HG03460 (cell line): ENCODE data around the gene SEC16A.

Source experiments
- ATAC-seq: cut with Tn5 transposase; IDR thresholded peaks from one replicate; pipeline ENCODE4 v1.9.1; 2021; ENCODE audit not compliant: unreplicated experiment

The SEC16A gene

DNA sequence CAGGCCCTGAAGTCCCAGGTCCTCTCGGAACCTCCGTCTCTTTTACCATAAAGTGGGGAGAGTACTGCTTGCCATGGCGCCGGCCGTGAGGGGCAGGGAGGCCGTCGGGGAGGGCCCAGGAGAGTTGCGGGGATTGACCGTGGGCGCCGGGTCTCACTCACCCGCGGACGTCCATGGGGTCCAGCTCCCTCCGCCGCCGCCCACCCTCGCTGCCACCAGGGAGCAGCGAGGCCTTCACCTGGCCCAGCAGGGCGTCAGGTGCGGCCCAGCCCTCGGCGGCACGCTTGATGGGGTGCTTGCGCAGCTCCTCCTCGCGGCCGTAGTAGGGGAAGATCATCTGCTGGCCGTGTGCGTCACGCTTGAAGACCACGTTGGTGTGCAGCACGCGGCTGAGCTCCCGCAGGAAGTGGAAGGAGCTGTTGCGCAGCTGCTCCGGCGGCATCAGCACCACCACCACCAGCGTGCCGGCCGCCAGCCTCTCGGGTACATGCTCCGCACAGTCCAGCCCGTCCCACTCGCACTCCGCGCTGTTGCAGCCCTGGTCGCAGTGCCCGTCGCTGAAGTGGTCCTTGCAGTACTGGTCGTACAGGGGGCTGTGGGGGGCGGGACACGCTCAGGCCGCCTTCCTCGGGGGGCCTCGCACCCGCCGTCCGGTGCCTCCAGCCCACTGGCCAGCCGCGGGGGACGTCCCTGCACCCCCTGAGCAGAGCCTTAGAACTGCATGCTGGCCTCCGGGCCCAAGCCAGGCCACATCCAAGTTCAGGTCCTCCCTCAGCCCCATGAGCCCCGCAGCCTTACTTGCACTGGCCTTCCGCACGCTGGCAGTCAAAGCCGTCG is 21.9 kb upstream of the SEC16A start:
- no peak for ATAC-seq

DNA sequence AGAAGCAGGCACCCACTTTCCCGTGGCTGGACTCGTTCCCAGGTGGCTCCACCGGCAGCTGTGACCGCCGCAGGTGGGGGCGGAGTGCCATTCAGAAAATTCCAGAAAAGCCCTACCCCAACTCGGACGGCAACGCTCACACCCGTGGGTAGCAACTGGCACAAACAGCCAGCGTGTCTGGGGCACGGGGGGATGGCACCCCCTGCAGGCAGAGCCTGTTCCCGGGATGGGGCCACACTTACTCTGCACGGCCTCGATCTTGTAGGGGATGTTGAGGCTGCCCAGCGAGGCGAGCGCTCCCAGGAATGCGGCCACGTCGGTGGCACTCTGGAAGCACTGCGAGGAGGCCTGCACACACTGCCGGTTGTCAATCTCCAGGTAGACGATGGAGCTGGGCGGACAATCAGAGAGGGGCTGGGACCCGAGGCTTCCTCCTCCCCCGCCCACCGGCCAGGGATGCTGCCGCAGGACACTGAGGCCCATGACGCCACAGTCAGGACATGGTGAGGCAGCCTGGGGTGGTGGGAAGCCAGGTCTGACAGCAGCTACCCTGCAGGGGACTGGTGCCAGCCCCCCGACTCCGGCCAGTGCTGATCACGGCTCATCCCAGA is 20.2 kb upstream of the SEC16A start:
- ATAC-seq, result no peak

DNA sequence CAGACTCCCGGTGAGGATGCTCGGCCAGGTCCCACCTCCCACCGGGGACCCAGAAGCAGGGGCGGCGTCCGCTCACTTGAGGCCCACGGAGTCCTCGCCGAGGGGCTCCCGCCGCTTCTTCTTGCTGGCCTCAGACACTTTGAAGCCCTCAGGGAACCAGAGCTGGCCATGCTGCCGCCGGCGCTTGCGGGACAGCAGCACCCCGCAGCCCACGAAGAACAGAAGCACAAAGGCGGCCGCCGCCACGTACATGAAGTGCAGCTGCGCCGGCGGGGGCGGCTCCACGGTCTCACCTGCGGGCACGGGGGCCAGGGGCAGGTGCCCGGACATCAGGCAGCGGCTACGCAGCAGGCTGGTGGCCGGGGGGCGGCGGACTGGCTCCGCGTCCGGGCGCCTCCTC is 19.4 kb upstream of the SEC16A start:
- ATAC-seq, result no peak

DNA sequence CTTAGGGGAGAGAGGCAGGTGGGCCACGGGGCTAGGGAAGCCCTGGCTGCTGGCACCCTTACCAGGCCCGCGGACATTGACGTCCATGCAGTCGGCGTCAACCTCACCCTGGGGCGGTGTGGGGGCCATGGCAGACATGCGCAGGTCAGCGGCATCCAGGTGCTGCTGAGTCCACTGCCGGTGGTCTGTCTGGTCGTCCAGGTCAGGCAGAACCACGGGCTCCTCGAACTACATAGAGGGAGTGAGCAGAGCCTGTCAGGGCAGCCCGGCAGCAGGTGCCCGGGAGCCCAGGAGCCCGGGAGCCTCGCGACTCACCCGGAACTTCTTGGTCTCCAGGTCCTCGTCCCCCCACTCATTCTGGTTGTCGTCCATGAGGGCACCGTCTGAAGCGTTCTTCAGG is 18.8 kb upstream of the SEC16A start:
- ATAC-seq, result no peak

DNA sequence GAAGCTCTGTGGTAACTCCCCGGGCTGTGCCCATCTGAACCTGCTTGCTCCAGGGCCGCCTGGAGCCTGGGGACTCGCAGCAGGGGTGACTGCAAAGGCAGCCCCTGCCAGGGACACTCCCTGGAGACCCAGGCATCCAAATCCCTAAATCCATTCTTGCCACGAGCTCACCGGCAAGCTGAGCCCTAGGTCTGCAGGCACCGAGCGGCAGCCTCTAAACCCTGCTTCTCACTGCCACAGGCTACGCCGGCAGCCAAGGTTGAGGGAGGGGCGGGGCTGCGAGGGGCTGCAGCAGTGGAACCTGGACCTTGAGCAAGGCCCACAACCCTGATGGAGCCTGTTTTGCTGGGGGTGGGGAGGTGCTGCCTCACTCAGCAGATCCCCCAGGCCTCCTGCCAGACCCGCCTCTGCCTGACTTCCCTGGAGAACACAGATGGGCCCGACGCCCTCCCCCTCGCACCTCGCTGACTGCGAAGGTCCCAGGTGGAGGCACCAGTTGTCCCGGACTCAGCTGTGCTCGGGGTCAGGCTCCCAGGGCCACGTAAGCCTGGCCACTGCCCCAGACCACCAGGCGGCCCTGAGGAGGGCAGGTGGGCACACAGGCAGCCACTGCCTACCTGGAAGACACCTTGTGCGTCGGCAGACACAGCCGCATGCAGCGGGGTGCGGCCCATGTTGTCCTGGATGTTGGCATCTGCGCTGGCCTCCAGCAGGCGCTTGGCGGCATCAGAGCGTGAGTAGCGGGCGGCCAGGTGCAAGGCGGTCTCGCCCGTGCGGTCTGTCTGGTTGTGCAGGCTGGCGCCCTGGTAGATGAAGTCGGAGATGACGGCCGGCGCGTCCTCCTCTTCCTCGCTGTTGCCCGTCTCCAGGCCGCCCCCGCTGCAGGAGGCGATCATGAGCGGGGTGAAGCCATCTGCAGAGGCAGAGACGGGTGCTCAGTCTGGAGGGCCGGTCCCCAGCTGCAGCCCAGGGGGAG is 17.4 kb upstream of the SEC16A start:
- no peak for ATAC-seq

DNA sequence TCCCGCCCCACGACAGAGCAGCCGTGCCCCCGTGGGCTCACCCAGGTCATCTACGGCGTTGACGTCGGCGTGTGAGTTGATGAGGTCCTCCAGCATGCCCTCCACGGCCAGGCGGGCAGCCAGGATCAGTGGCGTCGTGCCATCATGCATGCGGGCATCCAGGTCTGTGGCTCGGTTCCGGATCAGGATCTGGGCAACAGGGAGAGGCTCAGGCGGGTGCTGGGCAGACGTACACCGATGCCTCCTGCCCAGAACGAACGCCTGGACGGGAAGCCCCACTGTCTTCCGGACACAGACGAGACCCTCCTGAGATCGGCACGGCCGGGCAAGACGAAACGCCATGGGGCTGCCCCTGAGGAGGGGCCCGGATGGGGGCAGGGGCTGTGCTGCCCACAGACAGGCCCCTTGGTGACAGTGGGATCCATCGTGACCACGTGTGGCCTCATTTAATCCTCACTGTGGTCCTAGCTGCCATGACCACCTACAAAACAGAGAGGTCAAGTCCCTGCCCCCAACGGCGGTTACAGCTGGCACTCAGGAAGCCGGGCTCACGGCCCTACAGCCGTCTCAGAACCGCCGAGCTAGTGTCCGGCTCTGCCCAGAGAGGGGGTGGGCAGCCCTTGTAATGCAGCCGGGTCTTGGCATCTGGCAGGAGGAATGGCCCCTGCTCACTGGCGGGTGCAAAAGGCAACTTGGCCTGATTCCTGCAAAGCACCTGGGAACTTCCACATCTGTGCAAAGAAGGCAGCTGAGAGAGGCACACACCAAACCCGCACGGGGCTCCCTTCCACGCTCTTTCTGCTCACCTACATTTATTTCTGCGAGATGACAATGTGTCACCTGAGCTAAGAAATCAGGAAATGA is 16.5 kb upstream of the SEC16A start:
- ATAC-seq, result no peak

DNA sequence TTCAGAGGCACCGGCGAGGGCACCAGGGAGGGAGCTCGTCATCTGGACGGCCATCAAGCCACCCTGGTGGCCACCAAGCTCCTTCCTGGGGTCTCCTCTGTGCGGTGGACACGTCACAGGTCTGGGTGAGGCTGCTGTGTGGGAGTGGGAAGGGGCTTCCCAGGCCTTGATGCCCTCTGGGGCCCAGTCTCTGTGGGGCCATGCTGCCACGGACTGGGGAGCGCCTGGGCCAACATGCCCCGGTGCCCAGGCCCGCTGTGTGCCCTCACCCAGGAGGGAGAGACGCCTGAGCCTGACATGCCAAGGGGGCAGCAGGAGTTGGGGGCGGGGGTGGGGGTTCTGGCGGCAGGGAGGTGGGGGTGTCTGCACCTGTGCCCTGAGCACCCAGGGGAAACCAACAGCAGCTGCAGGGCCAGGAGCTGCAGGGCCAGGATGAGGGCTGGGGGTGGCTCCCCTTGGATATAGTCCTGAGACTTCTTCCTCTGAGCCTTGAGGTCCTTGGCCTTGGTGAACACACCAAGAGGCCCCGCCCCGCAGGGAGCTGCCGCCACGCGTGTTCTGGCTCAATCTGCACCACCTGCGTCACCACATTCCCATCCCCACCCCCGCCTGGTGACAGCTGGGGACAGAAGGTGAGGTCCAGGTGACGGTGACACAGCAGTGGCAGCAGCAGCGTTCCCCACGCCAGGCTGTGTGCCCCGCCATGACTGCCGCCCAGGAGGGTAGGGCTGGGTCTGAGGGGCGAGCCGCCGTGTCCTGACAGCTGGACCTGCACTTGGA is 15.3 kb upstream of the SEC16A start:
- no peak for ATAC-seq

DNA sequence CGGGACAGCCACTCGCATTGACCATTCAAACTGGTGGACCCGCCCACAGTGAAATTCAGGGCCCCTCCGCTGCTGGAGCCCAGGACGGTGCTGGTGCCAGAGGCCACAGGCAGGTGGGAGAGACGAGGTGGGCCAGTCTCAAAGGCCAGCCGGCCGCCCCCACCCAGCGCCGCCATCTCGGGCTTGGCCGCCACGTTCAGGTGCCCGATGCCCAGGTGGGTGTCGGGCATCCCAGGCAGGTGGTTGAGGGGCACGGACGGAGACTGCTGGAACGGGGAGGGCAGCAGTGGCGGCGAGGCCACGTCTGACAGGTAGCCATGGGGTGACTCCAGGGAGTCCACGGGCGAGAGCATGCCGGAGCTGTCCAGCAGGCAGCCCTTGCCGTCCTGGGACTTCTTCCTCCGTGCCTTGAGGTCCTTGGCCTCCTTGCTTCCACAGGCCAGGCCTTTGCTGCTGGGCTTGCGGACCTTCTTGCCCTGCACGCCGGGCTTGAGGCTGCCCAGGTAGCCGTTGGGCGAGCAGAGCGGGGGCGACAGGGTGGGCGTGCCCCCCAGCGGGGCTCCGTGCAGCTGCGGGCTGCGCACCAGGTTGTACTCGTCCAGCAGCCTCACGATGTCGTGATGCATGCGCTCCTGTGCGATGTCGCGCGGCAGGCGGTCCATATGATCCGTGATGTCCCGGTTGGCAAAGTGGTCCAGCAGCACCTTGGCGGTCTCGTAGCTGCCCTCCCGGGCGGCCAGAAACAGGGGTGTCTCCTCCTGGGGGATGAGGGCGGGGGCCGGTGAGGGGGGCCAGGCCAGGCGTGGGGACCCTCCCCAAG is 14.2 kb upstream of the SEC16A start:
- no peak for ATAC-seq

DNA sequence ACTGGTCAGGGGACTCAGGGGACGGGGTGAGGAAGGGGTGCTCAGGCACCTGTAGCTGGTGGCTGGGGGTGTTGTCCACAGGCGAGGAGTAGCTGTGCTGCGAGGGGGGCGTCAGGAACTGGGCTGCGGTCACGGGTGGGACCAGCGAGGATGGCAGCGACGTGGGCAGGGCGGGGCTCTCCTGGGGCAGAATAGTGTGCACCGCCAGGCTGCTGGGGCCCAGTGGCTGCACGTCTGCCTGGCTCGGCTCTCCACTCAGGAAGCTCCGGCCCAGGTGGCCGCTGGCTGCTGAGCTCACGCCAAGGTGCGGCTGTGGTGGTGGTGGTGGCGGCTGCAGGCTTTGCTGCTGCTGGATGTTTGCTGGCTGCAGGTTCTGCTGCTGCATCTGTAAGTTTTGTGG is 13.3 kb upstream of the SEC16A start:
- no peak for ATAC-seq

DNA sequence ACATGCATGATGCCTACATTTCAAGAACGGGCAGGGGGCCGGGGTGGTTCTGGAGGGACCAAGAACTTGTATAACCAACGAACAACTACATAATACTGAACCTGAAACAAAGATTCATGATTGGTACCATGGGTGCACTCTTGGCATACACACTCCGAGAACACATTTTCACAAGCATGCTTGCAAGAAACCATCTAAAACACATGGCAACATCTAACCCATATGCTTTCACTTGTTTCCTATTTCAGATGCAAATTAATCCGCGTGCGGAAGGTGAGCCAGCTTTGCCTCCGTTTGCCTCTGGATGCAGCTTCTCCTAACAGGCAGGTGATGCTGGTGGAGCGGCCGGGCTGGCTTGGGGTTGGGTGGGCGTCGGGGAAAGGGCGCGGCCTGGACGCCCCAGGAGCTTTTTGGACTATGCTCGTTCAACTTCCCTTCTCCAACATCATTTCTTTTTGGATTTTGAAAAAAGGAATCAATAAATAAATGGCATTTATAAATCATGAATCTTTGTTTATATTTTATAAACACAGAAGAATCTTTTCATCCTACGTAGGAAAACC is 12.5 kb upstream of the SEC16A start:
- no peak for ATAC-seq

DNA sequence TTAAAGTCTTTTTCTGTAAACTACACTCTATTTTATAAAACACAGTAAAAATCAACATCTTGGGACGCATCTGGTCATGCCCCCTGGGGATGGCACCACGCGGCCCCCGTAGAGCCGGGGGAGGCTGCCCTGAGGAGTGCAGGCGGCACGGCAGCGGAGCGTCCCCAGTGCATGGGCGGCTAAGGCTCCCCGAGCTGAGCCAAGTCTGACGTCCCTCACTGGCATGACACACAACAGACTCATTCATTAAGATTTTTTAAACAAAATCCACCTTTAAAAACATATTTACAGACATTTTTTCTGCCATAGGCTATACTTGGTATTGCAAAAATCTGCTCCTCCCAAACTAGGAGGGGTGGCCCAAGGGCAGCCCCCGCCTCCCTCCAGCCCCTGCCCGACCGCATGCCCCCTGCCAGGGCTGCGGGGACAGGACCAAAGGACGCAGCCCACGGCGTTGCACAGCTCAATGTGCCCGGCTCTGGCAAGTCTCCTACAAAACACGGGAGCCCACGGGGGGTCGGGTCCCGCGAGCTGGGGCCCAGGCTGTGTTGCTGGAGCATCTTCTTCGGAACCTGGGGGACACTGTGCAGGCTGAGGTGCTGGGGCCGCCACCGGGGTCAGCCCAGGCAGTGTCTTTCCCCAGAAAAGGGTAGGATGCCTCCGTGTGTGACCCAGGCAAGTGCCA is 11.8 kb upstream of the SEC16A start:
- no peak for ATAC-seq

DNA sequence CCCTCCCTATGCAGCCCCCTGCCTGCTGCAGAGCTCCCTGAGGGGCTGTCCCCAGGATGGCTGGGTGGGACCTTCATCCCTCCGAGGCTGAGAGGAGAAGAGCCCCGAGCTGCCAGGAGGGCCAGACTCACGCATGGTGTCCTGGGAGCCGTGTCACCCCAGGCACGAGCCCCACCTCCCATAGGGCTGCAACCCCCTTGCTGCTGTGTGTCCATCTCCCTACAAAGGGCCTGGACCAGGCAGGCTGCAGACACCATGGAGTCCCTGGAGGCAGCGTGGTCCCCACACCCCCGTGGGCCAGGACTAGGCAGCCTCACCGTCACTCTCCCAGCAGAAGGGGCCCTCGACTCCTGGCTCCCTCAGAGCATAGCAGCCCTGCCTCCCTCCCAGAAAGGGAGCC is 11.2 kb upstream of the SEC16A start:
- no peak for ATAC-seq

DNA sequence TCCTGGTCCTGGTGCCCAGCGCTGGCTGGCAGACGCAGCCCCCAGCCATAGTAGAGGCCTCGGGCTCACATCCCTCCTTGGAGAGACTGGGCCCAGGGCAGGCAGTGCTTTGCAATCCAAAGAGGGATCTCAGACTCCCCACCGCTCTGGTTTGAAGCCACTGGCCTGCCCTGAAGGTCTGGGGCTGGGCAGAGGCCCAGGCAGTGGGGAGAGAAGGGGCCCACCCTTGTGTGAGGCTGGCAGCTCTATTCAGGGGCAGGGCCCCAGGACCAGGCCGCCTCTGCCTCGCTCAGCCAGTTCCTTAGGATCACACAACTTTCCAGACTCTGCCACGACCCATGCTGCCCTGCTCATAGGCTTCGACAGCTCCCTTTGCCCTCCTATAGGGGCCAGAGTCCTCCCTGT is 10.7 kb upstream of the SEC16A start:
- no peak for ATAC-seq

DNA sequence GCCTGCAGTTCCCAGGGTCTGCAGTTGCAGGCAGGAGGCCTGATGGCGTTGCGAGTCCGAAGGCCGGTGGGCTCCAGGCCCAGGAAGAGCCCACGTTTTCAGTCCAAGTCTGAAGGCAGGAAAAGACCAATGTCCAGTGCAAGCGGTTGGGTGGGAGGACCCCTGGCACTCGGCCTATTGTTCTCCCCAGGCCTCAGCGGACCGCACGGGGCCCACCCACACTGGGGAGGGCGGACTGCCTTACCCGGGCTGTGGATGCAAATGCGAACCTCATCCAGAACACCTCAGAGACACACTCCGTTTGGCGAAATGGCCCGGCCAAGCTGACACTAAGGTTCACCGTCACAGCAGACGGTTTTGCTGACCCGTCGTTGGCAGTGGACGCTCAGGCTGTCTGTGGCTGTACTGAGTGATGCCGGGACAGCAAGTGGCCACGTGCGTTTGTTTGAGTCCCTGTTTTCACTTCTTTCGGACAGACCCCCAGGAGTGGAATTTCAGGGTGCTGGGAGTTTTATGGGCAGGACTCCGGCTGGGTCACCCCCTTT is 10.2 kb upstream of the SEC16A start:
- no peak for ATAC-seq

DNA sequence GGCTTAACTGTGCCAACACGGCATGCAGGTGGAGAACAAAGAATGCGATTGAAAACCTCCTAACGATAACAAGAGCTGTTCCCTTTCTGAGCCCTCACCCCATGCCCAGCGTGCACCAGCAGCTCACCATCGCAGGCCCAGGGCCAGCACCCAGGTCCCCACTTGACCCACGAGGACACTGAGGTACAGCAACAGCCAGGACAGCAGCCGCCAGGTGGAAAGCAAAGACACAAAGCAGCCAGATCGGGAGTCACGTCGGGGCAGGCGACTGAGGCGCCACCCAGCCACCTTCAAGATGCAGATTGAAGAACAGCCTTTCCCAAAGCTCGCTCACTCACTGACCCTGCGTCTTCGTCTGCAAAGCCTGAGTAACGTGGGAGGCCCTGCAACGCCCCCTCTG is 6.9 kb upstream of the SEC16A start:
- no peak for ATAC-seq

DNA sequence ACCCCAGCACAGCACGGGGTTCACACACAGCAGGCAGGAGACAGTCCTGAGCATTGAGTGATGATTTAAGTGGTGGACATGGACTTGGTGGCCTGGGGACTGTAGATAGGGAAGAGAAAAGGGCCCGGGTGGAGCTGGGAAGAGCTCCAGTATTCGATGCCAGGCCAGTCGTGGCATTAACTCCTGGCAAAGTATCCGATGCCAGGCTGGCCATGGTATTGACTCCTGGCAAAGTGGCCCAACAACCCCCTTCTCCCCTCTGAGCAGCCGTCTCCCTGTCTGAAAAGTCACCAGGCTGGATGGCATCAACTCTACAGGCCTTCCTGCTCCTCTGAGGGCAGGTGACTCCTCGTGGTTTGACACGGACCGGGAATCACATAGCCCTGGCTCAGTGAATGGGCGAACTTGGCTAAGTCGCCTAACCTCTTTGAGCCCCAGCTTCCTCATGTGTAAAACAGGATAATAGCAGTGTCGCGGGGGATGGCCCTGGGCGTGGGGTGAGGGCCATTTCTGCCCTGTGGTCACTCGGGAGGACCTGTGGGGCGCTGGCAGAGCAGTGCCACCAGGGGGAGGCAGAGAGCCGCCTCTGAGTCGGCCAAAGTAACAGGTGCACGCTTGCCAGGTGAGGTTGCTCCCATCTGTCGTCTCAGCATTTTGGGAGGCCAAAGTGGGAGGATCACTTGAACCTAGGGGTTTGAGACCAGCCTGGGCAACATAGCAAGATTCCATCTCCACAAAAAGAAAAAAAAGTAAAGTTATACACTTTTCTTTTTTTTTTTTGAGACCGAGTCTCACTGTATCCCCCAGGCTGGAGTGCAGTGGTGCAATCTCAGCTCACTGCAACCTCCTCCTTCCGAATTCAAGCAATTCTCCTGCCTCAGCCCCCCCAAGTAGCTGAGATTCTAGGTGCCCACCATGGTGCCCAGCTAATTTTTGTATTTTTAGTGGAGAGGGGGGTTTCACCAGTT is 5.7 kb upstream of the SEC16A start:
- no peak for ATAC-seq

DNA sequence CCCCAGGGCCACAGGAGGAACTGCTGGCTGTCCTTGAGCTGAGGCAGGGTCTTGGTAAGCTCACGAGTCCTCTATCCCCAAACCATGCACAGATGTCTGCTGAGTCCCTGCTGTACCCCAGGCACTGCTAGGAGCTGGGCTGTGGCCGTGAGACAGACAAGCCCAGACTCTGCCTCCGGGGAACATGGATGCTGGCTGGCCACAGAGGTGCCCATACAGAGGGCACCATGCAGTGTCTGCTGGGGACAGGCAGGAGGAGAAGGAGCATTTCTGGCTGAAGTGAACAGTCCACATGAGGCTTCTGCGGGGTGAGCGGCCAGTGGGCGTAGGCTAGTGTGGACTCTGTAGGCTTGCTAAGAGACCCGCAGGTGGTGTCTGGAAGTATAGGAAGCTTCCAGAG is 4.8 kb upstream of the SEC16A start:
- ATAC-seq, result no peak
